T-helper 2 cell (primary cell): ENCODE data around the gene HOXB2.
"Not testable (repeated sequence)": the region's sequence is repeated elsewhere in the genome, so short reads cannot be mapped to it uniquely, and the experiment has no call there.

Source experiments
- DNase-seq, 5 experiments: peaks; one replicate each; pipeline versions ENCODE4 v3.0.0 to v3.0.0-alpha.2; 2012 to 2022

The HOXB2 gene

DNA sequence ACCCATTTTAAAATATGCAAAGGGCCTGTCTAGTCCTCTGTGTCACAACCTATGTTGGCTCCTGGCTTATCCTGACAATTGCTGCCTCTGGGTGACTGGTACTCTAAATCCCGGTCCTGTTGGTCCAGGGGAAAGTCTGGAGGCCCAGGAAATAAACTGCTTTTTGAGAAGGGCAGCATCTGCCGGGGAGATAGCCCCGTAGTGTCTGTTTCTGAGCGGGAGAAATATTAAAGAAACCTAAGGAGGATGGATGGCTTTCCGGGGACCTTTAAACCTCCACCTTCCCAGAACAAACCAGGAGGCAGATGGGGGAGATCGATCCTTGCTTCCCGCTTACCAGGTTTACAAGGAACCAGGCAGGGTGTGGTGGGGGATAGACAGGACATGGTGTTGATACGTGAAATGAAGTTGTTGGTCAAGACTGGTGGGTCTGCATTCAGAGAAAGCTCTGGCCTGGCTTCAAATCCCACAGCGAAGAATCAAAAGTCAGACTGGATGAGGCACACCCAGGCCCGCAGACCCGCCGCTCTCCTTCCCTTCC is 3.8 kb downstream of the HOXB2 start:
- DNase-seq: no peak

GRCh38 chr17:48540213-48540612 is 4.7 kb downstream of the HOXB2 start:
- no peak for DNase-seq

GRCh38 chr17:48539177-48539576 is 5.7 kb downstream of the HOXB2 start:
- no peak for DNase-seq

DNA sequence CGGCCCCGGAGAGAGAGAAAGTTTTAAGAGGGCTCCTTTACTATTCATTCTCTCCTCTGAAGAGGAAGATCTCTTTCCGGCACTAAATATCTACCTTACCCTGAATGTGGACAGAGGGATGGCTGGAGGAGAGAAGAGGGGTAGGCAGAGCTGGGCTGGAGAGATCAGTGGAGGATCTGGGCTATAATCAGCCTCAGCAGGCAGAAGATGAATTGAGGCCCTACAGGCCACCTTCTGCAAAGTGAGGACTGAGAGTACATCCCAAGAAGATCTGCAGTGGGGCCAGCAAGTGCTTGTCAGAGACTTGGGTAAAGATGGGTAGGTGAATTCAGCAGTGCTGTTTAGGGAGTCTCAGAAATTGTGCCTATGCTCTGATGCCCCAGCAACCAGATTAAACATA is 7.6 kb downstream of the HOXB2 start:
- DNase-seq: no peak

DNA sequence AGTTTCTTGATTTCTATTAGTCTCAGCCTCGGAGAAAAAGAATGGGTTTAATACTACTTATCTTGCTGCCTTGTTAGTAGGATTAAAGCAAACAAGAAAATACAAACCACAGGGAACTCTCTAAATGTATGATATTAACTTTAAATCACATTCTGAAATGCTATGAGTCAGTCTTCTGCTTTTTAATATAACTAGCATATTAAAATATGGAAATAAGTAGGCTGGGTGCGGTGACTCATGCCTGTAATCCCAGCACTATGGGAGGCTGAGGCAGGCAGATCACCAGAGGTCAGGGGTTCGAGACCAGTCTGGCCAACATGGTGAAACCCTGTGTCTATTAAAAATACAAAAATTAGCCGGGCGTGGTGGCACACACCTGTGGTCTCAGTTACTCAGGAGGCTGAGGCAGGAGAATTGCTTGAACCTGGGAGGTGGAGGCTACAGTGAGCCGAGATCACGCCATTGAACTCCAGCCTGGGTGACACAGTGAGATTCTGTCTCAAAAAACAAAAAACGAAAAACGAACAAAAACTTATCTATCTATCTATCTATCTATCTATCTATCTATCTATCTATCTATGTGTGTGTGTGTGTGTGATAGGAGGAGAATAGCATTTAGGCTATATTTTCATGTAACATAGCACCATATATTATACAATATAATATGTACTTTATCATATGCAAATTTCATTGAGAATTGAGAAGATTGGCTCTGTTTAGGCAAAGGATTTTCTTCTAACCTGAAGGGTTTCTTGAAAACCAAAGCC is 8.9 kb downstream of the HOXB2 start:
- not testable (repeated sequence) for DNase-seq

GRCh38 chr17:48532261-48532660 is 12.6 kb downstream of the HOXB2 start:
- no peak for DNase-seq

GRCh38 chr17:48530887-48531272 is 14.0 kb downstream of the HOXB2 start, which contains the start of gene HOXB1:
TSS of gene HOXB1 (minus strand) at chr17:48531011. CDS start at chr17:48530904, 107 bp downstream.
- no peak for DNase-seq

GRCh38 chr17:48530208-48530886 is 14.6 kb downstream of the HOXB2 start:
- no peak for DNase-seq

DNA sequence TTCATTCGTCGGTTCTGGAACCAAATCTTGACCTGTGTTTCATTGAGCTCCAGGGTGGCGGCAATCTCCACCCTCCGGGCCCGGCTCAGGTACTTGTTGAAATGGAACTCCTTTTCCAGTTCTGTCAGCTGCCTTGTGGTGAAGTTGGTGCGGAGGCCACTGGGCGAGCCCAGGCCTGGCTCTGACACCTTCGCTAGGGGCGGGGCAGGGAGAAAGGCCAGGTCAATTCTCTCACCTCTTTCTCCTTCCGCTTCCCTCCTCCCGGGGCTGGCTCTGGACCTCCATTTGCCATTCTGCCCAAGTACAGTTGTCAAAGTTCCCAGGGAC is 15.3 kb downstream of the HOXB2 start:
- no peak for DNase-seq

GRCh38 chr17:48528936-48529682 is 15.8 kb downstream of the HOXB2 start:
- DNase-seq: no peak

DNA sequence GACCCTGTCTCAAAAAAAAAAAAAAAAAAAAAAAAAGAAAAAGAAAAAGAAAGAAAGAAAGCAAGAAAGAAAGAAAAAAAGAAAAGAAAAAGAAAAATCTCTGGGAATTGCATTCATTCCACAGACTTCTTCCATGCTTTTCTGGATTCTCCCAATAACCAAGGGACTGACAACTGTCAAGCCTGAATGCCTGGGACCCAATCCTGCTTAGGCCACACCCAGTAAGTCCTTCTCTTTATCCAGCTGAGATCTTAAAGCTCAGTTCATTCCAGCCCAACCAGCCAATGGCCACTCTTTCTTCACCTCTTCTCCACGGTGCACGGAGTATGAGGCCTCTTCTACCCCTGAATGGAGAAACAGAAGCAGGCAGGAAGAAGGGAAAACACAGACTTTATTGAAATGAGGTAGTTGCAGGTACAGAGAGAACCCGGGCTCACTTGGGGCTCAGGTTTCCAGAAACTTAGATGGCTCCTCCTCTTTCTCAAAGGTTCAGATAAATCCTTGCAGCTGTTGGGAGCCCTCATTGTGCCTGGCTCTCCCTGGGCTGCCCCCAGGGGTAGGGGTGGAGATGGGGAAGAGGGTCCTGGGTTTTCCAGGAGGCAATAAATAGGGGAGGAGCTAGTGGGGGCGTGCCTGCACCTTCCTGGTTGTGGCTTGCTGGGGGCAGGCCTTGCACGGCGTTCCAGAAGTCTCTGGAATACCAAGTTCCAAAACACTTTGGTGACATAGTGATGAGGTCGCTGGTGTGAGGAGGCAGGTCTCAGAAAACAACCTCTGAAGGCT is 16.6 kb downstream of the HOXB2 start:
- DNase-seq: no peak

DNA sequence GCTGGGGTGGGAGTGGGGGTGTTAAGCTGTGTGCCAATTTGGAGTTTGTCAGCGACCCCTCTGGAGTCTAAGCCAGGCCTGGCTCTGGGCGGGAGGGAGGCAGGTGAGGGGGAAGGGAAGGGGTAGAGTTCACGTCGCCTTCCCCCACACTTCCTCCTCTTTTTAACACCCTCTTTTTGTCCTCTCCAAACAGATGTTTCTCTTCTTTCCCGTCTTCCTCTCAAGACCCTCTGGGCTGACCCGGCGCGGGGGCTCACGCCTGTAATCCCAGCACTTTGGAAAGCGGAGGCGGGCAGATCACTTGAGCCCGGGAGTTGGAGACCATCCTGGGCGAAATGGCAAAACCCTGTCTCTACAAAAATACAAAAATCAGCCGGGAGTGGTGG is 17.4 kb downstream of the HOXB2 start:
- DNase-seq: no peak

- no peak for DNase-seq
Measured at GRCh38 chr17:48526608-48527546, 18.0 kb downstream of the HOXB2 start.

GRCh38 chr17:48523010-48523409 is 21.9 kb downstream of the HOXB2 start:
- DNase-seq: no peak

- no peak for DNase-seq
Measured at GRCh38 chr17:48522031-48522653, 22.8 kb downstream of the HOXB2 start.

DNA sequence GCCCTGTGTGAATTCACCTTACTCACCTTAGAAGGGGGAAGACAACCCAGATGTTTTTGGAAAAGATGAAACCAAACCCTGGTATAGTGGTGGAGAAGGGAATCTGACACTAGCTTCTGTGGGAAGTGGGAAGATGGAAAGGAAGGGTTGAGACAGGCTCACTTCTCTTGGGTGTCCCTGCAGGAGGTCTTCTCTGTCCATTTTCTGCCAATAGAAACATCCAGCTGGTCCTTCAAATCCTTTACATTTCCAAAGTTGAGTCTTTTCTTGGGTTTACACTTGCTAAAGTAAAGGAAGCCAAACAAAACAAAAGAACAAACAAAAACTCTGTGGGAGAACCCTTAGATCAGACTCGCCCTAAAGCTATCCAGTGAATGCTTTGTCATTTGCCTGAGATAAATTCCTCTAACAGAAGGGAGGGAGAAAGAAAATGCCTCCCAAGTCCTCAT is 24.3 kb downstream of the HOXB2 start:
- no peak for DNase-seq

DNA sequence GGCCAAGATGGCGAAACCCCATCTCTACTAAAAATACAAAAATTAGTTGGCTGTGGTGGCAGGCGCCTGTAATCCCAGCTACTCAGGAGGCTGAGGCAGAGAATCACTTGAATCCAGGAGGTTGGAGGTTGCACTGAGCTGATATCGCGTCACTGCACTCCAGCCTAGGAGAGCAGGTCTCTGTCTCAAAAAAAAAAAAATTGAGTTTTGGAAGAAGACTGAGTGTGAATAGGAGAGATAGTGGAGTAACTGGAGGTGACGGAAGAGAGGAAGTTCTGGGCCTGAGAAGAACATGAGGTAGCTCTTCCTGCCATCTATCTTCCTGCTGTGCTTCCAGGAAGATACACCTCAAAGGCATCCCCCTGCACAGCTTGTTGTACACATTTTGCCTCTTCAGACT is 25.5 kb downstream of the HOXB2 start:
- DNase-seq: no peak

DNA sequence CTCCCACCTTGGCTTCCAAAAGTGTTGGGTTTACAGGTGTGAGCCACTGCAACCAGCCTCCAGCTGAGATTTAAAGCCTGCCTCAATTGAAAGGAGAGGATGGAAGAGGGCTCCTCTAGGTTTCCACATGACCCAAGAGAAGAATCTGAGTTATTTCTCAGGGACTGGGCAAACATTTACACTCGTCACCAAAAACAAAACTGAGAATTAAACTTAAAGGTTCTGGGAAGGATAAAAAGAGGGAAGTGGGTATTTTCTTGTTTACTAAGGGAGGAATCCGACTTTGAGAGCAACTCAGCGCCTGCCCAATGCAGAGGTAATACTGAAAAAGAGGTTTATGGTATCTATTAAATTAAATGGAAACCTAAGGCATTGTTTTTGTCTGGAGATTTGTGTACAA is 27.4 kb downstream of the HOXB2 start:
- no peak for DNase-seq

- DNase-seq: no peak
Measured at GRCh38 chr17:48515925-48516900, 28.7 kb downstream of the HOXB2 start.

DNA sequence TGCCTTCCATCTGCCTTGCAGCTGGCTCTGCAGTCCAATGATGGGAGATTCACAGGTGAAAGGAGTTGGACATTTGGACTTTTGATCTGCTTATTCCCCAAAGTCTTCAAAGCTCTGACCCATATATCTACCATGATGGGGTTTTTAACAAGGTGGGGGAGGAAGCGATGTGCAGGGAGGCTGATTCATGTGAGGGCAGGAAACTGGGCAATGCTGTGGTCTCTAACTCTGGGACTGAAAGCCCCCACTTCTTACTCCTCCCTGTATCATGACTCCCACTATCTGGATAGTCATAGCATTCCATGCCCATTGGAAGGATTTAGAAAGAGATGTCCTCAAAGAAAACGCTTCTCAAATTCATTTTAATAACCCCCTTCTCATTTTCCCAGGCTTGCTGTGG is 30.4 kb downstream of the HOXB2 start:
- no peak for DNase-seq
